Activated CD4-positive, alpha-beta T cell treated with anti-CD3 and anti-CD28 coated beads for 4 hours (primary cell): ENCODE results near the gene KCTD10.

Source experiments
- DNase-seq, 2 donors: peaks; one replicate each; pipeline ENCODE4 v3.0.0-alpha.2; 2020

KCTD10 gene

GRCh38 chr12:109467978-109468676, 9.0 kb downstream of the KCTD10 start:
- DNase-seq, result no peak

- DNase-seq, result no peak
These were observed 10.3 kb downstream of the KCTD10 start for GRCh38 chr12:109466821-109467220.

- no peak for DNase-seq
These were observed 10.8 kb downstream of the KCTD10 start for GRCh38 chr12:109466305-109466704.

DNA sequence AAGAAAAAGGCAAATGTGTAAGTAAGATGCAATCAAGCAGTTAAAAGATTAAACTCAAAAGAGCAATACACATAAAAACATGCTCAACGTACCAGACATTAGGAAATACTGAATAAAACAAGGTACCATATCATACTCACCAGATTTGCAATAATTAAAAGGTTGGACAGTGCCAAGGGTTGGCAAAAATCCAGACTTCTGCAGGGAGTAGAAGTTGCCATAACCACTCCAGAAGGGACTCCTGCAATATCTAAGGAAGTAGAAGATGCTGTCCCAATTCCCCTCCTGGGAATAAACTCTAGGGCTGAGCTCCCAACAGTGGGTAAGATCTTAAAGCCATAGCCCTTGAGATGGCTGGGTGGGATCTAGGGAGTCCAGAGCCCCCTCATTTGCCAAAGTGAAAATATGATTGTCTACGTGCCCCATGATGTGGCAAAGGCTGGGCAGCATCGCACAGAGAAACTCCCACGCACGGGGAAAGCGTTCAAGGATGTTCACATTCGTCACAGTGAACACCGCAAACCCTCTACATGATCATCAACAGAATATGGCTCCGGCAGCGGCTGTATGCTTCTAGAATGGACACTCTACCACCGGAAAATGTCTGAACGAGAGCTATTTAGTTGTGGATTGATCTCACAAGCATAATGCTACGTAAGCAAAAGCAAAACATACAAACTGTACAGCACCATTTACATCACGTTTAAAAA, 12.3 kb downstream of the KCTD10 start:
- DNase-seq, result no peak

GRCh38 chr12:109463756-109464155, 13.3 kb downstream of the KCTD10 start:
- no peak for DNase-seq

DNA sequence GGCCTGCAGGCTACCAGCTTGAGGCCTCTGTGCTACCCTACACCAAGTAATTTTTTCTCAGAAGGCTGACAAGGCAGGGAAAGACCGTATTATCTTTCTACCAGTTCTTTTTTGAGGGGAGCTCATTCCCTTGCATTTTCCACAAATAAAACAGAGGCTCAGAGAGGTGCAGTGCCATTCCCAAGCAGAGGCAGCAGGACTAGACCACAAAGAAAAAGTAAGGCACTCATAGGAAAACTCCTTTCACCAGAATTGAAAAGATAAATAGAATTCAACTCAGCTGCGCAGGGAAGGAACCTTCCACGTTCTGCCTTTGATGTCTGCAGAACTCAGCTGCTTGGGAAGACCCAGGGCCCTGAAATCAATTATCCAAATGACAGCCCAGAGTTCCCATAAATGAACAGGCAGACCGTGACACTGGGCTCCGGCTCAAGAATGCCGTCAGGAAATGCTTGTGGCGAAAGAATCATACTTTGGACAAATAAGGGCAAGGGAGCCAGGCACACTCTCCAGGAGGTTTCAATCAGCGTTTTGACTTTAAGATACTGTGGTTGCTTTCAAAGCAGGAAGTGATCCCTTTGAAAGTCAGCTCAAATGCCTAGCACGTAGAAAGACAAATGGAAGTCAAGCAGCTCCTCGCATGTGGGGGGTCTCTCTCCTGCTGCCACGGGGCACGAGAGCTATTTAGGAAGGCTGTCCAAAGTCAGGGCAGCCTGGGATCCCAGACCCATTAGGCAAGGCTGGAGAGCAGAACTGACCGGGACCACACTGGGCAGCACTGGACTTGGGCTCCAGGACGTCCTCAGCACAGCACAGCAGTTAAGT, 14.0 kb downstream of the KCTD10 start:
- DNase-seq, result no peak

DNA sequence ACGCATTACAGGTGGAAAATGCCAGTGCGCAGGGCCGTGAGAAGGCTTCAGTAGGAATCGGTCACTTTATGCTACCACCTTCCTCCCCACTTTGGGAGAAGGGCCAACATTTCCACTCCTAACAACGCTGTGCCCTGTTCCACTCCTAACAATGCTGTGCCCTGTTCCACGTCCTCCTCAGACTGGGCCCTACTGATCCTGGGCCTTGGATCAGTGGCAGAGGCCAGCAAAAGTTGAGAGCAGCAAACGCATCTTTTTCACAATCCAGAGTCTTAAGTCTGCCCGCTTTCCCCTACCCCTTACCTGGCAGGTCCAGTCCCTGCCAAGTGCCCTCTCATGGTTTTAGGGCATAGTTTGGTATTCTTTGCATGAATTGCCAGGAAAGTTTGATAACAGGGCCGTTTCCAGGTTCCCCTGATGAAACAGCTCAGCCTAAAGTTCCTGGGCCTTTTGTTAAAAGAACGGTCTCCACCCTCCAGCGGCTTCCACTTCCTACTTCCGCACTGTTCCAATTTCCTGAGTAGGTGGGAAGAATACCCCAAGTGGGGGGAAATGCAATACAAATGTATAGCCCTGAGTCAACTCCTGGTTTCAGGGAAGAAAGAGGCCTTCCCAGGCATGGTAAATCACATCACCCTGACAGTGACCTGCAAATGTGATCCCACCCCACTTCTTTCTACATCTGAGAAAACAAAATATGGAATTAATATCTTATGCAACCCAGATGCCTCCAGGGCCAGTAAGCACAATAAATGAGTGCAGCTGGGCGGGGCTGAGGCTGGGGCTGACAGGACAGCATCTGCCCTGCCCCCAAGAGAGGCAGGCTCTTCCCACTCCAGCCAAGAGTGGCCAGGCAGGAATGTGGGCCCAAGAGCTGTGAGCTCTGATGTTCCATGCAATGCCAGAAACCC, 15.0 kb downstream of the KCTD10 start:
- DNase-seq, result no peak

DNA sequence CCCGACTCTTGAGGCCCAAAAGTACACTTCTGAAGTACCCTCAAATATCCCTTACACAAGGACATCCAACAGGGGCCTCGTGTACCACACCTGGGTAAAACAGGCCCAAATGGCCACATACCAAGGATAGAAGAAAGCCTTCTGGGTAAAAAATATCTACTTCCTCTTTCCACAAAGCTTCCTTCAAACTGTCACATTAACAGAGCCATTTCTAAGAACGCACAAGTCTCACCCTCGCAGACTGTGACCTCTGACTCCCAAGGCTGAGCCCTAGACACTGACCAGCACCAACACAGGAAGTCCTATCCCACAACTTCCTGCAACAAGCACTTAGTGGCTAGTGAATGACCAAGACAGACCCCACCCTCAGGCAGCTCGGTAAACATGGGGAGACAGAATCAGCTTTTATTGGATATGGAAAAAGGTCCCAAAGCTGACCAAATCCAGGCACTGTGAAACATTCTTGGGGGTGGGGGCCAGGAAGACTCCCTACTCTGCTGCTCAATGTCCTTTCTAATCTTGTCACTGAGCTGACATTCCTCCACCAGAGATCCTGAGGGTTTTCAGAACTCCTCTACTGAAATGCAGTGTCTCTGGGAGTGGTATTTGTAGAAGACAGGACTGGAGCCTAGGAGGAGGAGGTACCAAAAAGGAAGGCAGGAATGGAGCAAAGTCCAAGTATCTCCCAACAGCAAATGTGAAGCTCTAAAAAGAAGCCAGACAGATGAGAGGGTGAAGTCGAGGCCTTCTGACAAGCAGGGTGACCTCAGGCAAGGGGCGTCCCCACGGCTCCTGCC, 15.9 kb downstream of the KCTD10 start:
- no peak for DNase-seq

DNA sequence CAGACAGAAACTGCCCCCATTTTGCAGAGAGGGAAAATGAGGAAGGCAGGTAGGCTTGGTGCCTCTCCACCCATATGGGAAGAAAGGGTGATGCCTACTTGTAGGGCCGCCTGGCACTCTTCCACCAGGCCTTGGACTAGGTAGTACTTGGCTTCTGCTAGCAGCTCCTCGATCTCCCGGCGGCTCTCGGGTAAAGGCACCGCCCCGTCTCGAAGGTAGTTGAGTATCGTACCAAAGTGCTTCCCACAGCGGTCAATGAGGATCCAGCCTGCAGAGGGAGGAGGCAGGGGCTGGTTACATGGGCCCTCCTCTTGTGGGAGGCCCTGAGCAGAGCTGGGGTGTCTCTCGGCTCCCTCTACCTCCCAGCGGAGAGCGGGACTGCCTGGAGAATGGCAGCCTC, 16.6 kb downstream of the KCTD10 start:
- DNase-seq, result no peak

DNA sequence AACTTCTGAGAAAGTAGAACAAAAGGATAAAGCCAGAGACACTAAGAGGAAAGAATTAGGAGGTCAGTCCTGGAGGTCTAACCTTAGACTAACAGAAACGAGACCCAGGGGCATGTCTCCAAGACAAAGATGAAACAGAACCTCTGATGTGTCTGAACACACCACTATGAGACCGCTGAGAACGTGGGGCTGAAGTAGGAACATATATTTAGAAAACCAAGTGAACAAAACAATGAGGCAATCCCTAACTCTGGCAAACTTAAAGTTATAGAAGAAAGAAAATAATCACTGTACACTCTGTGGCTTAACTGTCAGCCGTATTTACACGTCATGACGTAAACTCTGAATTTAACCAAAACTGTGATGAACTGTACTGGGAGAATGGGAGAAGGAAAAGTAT, 17.9 kb downstream of the KCTD10 start:
- no peak for DNase-seq

DNA sequence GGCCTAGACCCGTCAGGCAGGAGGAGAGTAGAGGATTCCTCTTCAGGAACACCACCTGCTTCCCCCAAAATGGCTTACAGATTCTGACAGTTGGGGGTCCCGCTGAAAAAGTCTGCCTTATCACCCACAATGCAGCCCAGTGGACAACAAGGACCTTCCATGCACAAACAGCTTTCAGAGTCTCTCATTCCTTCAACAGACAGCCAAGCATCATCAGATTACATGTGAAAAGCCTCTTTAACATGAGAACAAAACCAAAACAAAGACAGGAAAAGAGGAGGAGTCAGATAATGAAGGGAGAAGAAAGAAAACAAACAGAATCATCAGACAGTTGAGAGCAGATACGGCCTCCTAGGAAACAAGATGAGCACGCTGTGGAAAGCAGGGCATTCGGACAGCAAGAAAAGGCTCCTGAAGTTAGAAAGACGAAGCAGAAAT, 18.3 kb downstream of the KCTD10 start:
- no peak for DNase-seq

GRCh38 chr12:109458086-109458485, 19.0 kb downstream of the KCTD10 start:
- DNase-seq, result no peak

GRCh38 chr12:109455706-109456105, 21.4 kb downstream of the KCTD10 start:
- DNase-seq, result no peak

GRCh38 chr12:109452489-109452888, 24.6 kb downstream of the KCTD10 start:
- DNase-seq, result no peak

DNA sequence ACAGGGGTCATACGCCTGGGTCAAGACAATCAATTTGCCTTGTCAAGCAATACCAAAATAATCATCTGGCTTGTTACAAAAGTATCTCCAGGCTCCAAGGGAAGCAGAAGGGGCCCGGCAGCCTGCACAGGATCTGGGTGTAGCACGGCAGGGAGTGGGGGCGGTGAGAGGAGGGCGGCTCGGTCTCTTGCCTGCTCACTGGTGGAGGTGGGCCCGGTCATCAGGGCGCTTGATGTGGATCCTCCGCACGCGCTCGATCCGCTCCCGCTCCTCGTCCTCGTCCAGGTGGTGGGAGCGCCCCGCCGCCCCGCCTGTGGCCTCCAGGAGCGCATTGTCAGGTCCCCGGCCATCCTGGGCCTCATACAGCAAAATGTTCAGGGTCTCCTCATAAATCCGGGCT, 25.7 kb downstream of the KCTD10 start:
- no peak for DNase-seq

- DNase-seq, result no peak
These were observed 26.1 kb downstream of the KCTD10 start for GRCh38 chr12:109450980-109451379.

- no peak for DNase-seq
These were observed 27.1 kb downstream of the KCTD10 start for GRCh38 chr12:109449845-109450532.

GRCh38 chr12:109448707-109449390, 28.3 kb downstream of the KCTD10 start:
- DNase-seq, result no peak

- DNase-seq, result no peak
These were observed 28.8 kb downstream of the KCTD10 start for GRCh38 chr12:109448272-109448671.

DNA sequence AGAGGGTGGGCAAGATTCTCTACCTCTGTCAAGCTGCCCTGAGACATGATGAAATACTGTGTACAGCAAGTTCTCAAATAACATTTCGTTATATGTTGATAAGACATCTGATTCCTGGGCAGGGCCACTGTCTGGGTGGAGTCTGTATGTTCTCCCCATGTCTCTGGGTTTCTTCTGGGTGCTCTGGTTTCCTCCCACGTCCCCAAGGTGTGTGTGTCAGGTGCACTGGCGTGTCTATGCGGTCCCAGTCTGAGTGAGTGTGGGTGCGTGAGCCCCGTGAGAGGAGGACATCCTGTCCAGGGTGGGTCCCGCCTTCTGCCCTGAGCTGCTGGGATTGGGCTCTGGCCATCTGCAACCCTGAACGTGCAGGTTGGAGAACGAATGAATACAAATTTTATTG, 29.6 kb downstream of the KCTD10 start:
- DNase-seq, result no peak

DNA sequence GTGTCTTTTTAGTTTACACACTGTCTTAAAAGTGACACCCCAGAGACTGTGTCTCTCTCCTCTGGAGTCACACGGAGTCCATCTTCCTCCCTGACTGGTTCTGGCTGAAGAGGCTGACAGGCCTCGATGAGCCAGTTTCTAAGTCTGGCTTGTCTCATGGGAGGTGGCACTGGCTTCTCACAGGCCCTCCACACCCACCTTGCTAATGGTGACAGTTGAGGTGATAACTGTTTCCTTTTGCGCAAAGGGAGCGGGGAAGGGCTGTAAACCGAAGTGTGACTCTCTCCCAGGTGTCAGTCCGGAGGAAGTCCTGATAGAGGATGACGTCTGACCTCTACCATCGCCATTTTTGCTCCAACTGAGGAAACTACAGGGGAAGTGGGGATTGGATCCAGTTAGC, 30.2 kb downstream of the KCTD10 start:
- DNase-seq, result no peak
